CD4-positive, alpha-beta T cell treated with Interleukin-4 for 4 hours (primary cell): Measurements from ENCODE around the gene HPN.
A peak's percentile ranks its signal among the peaks of the same experiment; 100 is the strongest.
"Not testable (repeated sequence)": the region's sequence is repeated elsewhere in the genome, so short reads cannot be mapped to it uniquely, and the experiment has no call there.

Experiments
- DNase-seq: peaks from one replicate; pipeline ENCODE4 v3.0.0-alpha.2; 2020

Gene HPN

DNA sequence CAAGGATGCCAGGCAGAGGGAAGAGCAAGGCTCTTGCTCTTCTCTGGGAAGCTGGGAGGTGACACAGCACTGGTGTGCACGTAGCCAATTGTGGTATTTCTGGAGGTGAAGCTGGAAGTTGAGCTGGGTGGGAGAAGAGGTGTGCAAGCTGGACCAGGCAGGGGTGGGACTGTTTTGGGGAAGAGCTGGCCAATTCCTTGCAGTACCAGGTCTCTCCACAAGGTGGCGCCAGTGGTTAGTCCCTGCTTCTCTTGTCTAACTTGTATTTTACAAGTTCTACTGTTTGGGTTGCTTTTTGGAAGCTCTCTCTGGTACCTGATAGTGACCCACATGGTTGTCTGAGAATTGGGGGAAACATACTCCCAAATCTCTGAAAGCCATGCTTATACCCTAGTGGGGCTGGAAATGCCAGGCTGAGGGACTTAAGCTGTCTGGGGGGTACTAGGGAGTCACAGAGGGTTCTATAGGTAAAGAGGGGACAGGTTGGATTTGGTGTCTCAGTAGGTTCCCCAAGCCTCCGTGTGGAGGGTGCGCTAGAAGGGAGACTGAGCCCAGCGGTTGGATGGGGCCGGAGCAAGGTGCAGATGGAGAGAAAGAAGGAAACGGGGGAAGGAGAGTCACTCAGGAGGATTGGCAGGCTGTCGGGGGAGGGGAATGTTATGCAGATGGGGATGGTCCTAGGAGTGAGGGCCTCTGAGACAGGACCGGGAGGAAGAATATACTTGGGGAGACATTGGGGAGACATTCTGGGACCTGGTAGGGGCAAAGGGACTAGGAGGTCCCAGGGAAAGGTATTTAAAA, 3.0 kb downstream of the HPN start:
- DNase-seq = peak; percentile 48

GRCh38 chr19:35045667-35046300, 4.3 kb downstream of the HPN start:
- peak; percentile 19 for DNase-seq

- no peak for DNase-seq
These were observed 4.9 kb downstream of the HPN start for GRCh38 chr19:35046461-35046860.

DNA sequence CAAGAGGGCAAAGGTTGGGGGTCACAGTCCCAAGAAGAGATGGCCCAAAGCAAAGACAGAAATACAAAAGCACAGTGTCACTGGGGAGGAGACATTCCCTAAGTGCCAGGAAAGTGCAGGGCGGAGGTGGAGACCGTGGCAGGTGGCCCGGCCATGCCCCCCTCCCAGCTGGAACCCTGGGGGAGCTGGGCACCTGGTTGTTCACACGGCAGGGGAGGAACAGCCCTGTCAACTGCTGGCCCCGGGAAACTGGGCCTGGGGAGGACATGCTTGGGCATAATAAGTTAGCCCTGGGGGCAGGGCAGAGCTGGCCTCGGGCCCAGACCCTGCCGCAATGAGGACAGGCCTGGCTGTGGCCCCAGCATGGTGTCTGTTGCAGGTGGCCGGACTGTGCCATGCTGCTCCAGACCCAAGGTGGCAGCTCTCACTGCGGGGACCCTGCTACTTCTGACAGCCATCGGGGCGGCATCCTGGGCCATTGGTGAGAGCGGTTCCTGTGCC, 7.4 kb downstream of the HPN start:
- DNase-seq = no peak

GRCh38 chr19:35049456-35049855, 7.9 kb downstream of the HPN start:
- no peak for DNase-seq

DNA sequence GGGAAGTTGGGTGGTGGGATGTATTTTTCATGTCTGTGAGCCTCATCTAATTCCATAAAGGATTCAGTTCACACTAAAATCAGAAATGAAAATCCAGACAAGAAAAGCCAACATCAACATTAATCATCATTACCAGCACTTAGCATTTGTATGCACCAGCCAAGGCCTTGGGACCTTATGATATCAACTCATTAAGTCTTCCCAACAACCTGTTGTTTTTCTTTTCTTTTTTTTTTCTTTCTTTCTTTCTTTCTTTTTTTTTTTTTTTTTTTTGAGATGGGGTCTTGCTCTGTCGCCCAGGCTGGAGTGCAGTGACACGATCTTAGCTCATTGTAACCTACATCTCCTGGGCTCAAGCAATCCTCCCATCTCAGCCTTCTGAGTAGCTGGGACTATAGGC, 9.1 kb downstream of the HPN start:
- DNase-seq = not testable (repeated sequence)

DNA sequence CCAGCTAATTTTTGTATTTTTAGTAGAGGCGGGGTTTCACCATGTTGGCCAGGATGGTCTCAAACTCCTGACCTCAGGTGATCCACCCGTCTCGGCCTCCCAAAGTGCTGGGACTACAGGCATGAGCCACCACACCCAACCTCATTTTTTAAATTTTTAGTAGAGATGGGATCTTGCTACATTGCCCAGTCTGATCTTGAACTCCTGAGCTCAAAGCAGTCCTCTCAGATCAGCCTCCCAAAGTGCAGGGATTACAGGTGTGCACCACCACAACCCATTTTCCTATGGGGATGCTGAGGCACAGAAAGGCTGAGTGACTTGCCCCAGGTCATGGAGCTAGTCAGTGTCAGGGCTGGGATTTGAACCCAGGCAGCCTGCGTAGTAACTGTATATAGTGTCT, 9.7 kb downstream of the HPN start:
- not testable (repeated sequence) for DNase-seq

GRCh38 chr19:35051796-35052195, 10.3 kb downstream of the HPN start:
- no peak for DNase-seq

GRCh38 chr19:35052599-35053190, 11.2 kb downstream of the HPN start:
- DNase-seq = no peak

DNA sequence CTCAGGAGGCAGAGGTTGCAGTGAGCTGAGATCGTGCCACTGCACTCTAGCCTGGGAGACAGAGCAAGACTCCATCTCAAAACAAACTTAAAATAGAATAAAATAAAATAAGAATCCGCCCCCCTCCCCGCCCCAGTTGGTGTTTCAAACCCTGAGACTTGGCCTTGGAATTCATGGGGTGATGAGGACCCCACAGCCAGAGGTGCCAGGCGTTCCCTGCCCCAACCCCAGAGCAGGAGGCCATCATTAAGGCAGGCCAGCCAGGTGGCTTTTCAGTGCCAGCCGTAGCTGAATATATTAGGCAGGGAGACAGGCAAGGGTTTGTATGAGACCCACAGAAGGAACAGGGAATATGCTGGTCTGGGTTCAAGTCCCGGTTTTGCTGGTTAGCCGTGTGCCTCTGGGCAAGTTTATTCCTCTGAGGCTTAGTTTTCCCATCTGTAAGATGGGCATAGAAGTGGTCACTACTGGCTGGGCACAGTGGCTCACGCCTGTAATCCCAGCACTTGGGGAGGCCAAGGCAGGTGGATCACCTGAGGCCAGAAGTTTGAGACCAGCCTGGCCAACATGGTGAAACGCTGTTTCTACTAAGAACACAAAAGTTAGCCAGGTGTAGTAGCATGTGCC, 12.3 kb downstream of the HPN start:
- DNase-seq = no peak

DNA sequence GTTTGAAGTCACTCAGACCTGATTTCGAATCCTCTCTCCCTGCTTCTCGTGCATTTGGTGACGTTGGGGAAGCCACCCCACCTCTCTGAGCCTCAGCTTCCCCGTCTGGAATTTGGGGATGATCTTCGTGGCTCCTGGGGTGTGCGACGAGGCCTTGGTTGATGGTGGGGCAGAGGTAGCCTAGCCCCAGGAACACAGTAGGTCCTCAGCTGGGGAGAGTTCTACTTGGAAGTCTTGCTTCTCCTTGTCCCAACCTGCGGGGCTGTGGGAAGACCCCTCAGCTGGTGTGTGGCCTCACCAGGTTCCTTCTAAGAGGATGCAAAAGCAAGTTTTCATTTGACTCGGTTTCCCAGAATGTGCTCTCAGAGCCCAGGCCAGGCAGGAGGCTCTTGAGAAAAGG, 13.1 kb downstream of the HPN start:
- DNase-seq = no peak

DNA sequence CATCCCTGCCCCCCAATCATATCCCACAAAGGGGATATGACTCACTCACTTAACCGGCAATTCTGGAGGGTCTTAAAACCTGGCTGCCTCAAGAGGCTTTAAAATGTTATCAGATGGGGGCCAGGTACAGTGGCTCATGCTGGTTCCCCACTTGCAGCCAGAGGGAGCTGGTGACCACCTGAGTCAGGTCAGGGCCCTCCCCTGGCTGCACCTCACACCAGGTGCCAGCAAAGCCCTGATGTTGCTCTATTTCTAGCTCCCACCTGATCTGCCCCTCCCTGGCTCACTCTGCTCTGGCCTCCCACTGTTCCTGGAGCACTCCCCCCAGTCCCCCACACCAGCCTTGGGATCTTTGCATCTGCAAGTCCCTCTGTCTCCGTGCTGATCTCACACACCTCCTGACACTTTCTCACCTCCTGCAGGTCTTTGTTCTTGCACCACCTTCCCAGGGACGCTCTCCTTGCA, 14.2 kb downstream of the HPN start:
- no peak for DNase-seq

DNA sequence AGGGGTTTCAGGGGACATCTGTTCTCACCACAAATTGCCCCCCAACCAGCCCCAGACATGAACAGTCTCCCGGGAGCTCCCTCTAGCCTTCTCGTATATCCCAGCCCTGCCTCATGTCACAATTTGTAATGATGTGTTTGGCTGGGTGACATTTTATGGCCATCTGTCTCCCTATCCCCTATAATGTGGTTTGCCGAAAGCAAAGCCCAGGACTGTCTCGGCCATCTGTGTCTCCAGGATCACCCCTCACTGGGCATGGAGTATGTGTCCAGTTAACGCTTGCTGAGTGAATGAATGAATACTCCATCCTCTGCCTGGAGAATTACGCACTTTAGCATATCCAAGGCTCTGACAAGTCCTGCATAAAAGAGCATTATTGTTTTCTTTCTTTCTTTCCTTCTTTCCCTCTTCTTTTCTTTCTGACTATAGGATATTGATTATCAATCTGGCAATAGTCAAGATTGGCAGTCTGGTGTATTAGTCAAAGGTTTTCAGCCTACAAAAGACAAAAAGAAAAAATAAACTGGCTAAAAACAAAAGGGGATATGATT, 15.1 kb downstream of the HPN start:
- DNase-seq = no peak

DNA sequence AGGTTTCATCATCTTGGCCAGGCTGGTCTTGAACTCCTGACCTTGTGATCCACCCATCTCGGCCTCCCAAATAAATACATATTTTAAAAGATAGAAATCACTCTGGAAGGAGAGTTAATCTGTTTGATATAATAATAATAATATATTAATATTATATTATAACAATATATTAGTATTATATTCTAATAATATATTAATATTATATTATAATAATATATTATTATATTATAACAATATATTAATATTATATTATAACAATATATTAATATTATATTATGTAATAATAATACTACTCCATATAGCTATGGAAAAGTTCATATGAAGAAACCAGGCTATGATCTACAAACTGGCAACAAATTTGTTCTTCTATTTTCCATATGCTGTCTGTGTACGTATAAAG, 16.8 kb downstream of the HPN start:
- no peak for DNase-seq

DNA sequence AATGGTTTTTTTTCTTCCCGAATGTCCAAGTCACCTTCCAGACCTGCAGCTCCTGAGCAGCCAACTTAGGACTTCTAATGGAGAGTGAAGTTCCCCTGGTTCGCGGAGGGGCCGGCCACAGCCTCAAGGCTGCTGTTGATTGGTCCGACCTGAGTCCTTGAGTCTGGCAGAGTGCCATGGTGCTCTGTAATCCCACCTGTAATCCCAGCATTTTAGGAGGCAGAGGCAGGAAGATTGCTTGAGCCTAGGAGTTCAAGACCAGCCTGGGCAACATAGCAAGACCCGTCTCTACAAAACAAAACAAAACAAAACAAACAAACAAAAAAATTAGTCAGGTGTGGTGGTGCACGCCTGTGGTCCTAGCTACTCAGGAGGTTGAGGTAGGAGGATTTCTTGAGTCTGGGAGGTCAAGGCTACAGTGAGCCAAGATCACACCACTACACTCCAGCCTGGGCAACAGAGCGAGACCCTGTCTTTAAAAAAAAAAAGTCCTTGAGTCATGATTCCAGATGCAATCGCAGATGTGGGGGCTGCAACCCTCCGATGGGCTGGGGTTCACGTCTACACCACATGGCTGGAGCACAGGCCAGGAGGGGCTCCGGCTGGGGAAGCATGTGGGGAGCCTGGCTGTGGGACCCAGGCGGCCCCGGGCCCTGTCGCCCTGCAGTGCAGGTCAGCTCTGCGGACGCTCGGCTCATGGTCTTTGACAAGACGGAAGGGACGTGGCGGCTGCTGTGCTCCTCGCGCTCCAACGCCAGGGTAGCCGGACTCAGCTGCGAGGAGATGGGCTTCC, 17.7 kb downstream of the HPN start:
- DNase-seq = no peak

- DNase-seq = no peak
These were observed 18.2 kb downstream of the HPN start for GRCh38 chr19:35059799-35060091.

GRCh38 chr19:35060160-35060855, 18.8 kb downstream of the HPN start:
- no peak for DNase-seq

DNA sequence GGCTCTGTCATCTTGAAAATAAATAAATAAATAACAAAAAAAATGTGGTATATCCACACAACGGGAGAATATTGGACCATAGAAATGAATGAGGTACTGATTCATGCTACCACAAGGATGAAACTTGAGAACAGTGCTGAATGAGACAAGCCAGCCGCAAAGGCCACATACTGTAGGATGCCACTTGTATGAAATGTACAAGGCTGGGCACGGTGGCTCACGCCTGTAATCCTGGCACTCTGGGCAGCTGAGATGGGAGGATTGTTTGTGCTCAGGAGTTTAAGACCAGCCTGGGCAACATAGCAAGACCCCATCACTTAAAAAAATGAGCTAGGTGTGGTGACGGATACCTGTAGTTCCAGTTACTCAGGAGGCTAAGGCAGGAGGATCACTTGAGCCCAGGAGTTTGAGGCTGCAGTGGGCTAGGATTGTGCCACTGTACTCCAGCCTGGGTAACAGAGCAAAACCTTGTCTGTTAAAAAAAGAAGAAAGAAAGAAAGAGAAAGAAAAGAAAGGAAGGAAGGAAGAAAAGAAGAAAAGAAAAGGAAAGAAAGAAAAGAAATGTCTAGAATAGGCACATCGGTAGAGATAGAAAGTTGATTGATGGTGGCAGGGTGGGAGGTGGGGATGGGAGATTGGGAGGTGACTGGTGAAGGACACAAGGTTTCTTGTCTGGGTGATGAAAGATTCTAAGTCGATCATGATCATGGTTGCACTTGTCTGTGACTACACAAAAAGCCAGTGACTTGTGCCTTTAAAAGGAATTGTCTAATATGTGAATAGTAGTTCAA, 20.3 kb downstream of the HPN start:
- no peak for DNase-seq

GRCh38 chr19:35062942-35063341, 21.4 kb downstream of the HPN start:
- DNase-seq = no peak

- no peak for DNase-seq
These were observed 22.7 kb downstream of the HPN start for GRCh38 chr19:35063940-35064818.
